Liver (tissue), 9 donors: Measurements from ENCODE around the gene PDE5A. TPM values are rescaled to one million over a fixed set of nuclear protein-coding genes. Genes with fewer than 3 reads are reported as not detected.

ENCODE experiments used
- DNase-seq: peaks from one replicate; pipeline ENCODE4 v3.0.0-alpha.2; 2017; ENCODE audit warnings: low spot score
- H3K27ac ChIP-seq, 2 donors: one replicate each; pipeline ENCODE4 v1.7.0; 2013; ENCODE audit warnings: inconsistent platforms in 2 of 2, low read length in 2 of 2, control low read depth in 1 of 2, low read depth in 1 of 2, mild to moderate bottlenecking in 1 of 2
- H3K27me3 ChIP-seq, 4 donors: one replicate each; pipeline versions ENCODE4 v1.6.1 to v1.7.0; 2013; ENCODE audit warnings: low read length in 3 of 4, inconsistent platforms in 1 of 4, mild to moderate bottlenecking in 1 of 4, moderate library complexity in 1 of 4; ENCODE audit not compliant: control insufficient read depth in 4 of 4, insufficient read depth in 4 of 4
- H3K36me3 ChIP-seq, 4 donors: one replicate each; pipeline versions ENCODE4 v1.6.1 to v1.7.0; 2013; ENCODE audit warnings: low read length in 3 of 4, mild to moderate bottlenecking in 3 of 4, low read depth in 1 of 4, moderate library complexity in 1 of 4; ENCODE audit not compliant: control insufficient read depth in 4 of 4, insufficient read depth in 3 of 4
- H3K4me1 ChIP-seq, 4 donors: one replicate each; pipeline versions ENCODE4 v1.6.1 to v1.7.0; 2013; ENCODE audit warnings: low read length in 3 of 4, mild to moderate bottlenecking in 3 of 4, moderate library complexity in 1 of 4; ENCODE audit not compliant: control insufficient read depth in 4 of 4, insufficient read depth in 4 of 4
- H3K4me3 ChIP-seq, 3 donors: one replicate each; pipeline versions ENCODE4 v1.6.1 to v1.7.0; 2013; ENCODE audit warnings: low read length in 3 of 3, control low read depth in 1 of 3, low read depth in 1 of 3, mild to moderate bottlenecking in 1 of 3
- H3K9ac ChIP-seq, 2 donors: one replicate each; pipeline ENCODE4 v1.7.0; 2013; ENCODE audit warnings: low read length in 2 of 2, mild to moderate bottlenecking in 2 of 2, moderate library complexity in 2 of 2, control low read depth in 1 of 2, low read depth in 1 of 2
- H3K9me3 ChIP-seq, 4 donors: one replicate each; pipeline versions ENCODE4 v1.6.1 to v1.7.0; 2013; ENCODE audit warnings: low read length in 3 of 4; ENCODE audit not compliant: control insufficient read depth in 4 of 4
- ATF3 ChIP-seq: IDR thresholded peaks from 2 replicates; pipeline ENCODE4 v1.6.1; 2016; ENCODE audit warnings: antibody characterized with exemption
- EGR1 ChIP-seq, 2 donors: IDR thresholded peaks; 2 replicates each; pipeline ENCODE4 v1.6.1; 2016 to 2018; ENCODE audit warnings: antibody characterized with exemption in 2 of 2, low read depth in 2 of 2
- FOXA1 ChIP-seq: IDR thresholded peaks from 2 replicates; pipeline ENCODE4 v1.6.1; 2016; ENCODE audit warnings: antibody characterized with exemption
- FOXA2 ChIP-seq: IDR thresholded peaks from 2 replicates; pipeline ENCODE4 v1.6.1; 2016; ENCODE audit warnings: antibody characterized with exemption
- GABPA ChIP-seq, 2 donors: IDR thresholded peaks in 1 of 2; conservative IDR thresholded peaks in 1 of 2; 2 replicates each; pipeline ENCODE4 v1.6.1; 2016; ENCODE audit warnings: antibody characterized with exemption in 2 of 2, mild to moderate bottlenecking in 1 of 2, moderate library complexity in 1 of 2
- JUND ChIP-seq, 2 donors: IDR thresholded peaks; 2 replicates each; pipeline ENCODE4 v1.6.1; 2016; ENCODE audit warnings: antibody characterized with exemption in 2 of 2
- MAX ChIP-seq: IDR thresholded peaks from 2 replicates; pipeline ENCODE4 v1.6.1; 2016; ENCODE audit warnings: antibody characterized with exemption
- NR2F2 ChIP-seq: IDR thresholded peaks from 2 replicates; pipeline ENCODE4 v1.6.1; 2016; ENCODE audit warnings: antibody characterized with exemption
- RAD21 ChIP-seq, 2 donors: IDR thresholded peaks; 2 replicates each; pipeline ENCODE4 v1.6.1; 2016; ENCODE audit warnings: antibody characterized with exemption in 2 of 2, mild to moderate bottlenecking in 2 of 2
- REST ChIP-seq: IDR thresholded peaks from 2 replicates; pipeline ENCODE4 v1.6.1; 2016; ENCODE audit warnings: antibody characterized with exemption, mild to moderate bottlenecking
- RXRA ChIP-seq, 2 donors: IDR thresholded peaks; 2 replicates each; pipeline ENCODE4 v1.6.1; 2017 to 2018; ENCODE audit warnings: antibody characterized with exemption in 2 of 2, mild to moderate bottlenecking in 1 of 2
- SP1 ChIP-seq: IDR thresholded peaks from 2 replicates; pipeline ENCODE4 v1.6.1; 2018; ENCODE audit warnings: antibody characterized with exemption, mild to moderate bottlenecking
- TAF1 ChIP-seq: conservative IDR thresholded peaks from 2 replicates; pipeline ENCODE4 v1.6.1; 2016; ENCODE audit warnings: antibody characterized with exemption, mild to moderate bottlenecking
- YY1 ChIP-seq: IDR thresholded peaks from 2 replicates; pipeline ENCODE4 v1.6.1; 2016; ENCODE audit warnings: antibody characterized with exemption, mild to moderate bottlenecking
- WGBS: extraction: QIAGEN DNeasy Blood & Tissue Kit; methylation state at CpG from one replicate; pipeline ENCODE4 v1.1.7; 2013; 5-methylcytosine and 5-hydroxymethylcytosine counted together
- polyA plus RNA-seq, 2 donors: library from polyadenylated mRNA; stranded (reverse) in 1 of 2; unstranded in 1 of 2; fragments of 200-250 nt in 1 of 2; fragments of >200 nt in 1 of 2; fragmentation: Nextera tagmentation in 1 of 2; extraction: Ambion mirVana in 1 of 2; gene quantifications; one replicate each; pipeline versions ENCODE4 v1.2.1 to v1.2.3, GENCODE V29; 2013 to 2015
- total RNA-seq, 2 donors: library from RNA; depleted of rRNA; stranded (reverse); fragments of >200 nt; gene quantifications; one replicate each; pipeline ENCODE4 v1.2.3, GENCODE V29; 2014
- TF ChIP-seq, protein P1 (sequence below): fragments of 150-350 bp; IDR thresholded peaks from 2 replicates; pipeline ENCODE4 v1.5.1; 2017; ENCODE audit warnings: improper control_type of control experiment, low read depth, low read length; ENCODE audit not compliant: missing input control
- TF ChIP-seq, protein P2 (sequence below): IDR thresholded peaks from 2 replicates; pipeline ENCODE4 v1.6.1; 2016; ENCODE audit warnings: antibody characterized with exemption
- donor health status: healthy.
- donor health status: healthy.
- donor health status: healthy.
- donor health status: healthy.
- donor health status: healthy.

The PDE5A gene
- total and polyA plus RNA-seq, 4 donors, result 0.61 to 3.8 (median 3.0) TPM

DNA sequence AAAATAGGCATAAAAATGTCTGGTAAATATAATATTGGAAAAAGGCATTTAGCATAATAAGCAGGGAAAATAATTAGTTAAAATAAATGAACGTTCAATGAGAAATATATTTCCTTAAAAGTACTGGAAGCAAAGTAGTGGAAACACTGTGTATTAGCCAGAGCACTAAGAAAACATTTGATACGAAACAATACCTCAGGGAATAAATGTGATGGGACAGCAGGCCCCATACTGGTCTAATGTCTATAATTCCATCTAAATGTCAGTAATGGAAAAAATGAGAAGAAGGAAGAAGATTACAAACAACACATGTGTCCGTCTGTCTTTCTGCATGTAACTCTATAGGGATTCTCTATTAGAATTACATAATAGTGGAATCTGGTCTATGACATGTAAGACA is 79.0 kb downstream of the PDE5A start:
- WGBS, result 83% methylated on average over 3 of the region's 3 CpGs
- Histone ChIP-seq H3K4me1 (no peaks in the 10 kb centered on the region), H3K36me3 (peaks cover 0 to 7% (median 0%) of the 10 kb centered on the region in 4 donors), H3K4me3 (no peak overlapping the region), H3K27ac (no peak overlapping the region), H3K9me3 (no peaks in the 10 kb centered on the region), H3K27me3 (no peaks in the 10 kb centered on the region), H3K9ac (no peak overlapping the region)
- DNase-seq, result no peak
- TF ChIP-seq YY1 (no peak), GABPA (IDR thresholded peaks at IDR 0.05 in 1 of 2, conservative IDR thresholded peaks at IDR 0.05 in 1 of 2) (no peak), RXRA (IDR thresholded peaks at IDR 0.05) (no peak), NR2F2 (no peak), SP1 (no peak), JUND (IDR thresholded peaks at IDR 0.05) (no peak), TAF1 (no peak)
- TF ChIP-seq, protein P1, sequence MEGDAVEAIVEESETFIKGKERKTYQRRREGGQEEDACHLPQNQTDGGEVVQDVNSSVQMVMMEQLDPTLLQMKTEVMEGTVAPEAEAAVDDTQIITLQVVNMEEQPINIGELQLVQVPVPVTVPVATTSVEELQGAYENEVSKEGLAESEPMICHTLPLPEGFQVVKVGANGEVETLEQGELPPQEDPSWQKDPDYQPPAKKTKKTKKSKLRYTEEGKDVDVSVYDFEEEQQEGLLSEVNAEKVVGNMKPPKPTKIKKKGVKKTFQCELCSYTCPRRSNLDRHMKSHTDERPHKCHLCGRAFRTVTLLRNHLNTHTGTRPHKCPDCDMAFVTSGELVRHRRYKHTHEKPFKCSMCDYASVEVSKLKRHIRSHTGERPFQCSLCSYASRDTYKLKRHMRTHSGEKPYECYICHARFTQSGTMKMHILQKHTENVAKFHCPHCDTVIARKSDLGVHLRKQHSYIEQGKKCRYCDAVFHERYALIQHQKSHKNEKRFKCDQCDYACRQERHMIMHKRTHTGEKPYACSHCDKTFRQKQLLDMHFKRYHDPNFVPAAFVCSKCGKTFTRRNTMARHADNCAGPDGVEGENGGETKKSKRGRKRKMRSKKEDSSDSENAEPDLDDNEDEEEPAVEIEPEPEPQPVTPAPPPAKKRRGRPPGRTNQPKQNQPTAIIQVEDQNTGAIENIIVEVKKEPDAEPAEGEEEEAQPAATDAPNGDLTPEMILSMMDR, result no peak

DNA sequence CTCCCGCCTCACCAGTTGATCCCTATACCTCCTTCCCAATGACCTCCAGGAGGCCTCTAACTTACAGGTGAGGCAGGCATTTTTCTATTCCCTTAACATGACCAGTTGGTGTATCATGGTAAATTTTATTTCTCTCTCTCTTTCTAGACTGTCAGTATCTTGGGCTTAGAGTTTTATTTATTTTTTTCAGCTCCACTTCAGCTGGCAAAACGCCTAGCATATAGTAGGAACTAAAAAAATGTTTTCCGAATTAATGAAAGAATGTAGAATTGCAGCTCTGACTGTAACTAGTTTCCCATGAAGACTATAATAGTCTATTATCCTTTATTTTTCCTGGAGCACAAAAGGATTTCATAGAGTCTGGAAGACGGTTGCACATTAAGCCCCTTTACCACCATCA is 84.8 kb downstream of the PDE5A start:
- no peaks in the 10 kb centered on the region for H3K4me1 ChIP-seq
- TF ChIP-seq EGR1 (IDR thresholded peaks at IDR 0.05; ENCODE audit: low read depth in 2 of 2) (no peak), TAF1 (no peak), MAX (no peak), FOXA2 (no peak), SP1 (no peak), NR2F2 (no peak), FOXA1 (no peak), YY1 (no peak), RAD21 (IDR thresholded peaks at IDR 0.05) (no peak), GABPA (IDR thresholded peaks at IDR 0.05 in 1 of 2, conservative IDR thresholded peaks at IDR 0.05 in 1 of 2) (no peak), REST (no peak), ATF3 (no peak), RXRA (IDR thresholded peaks at IDR 0.05) (no peak)
- TF ChIP-seq, protein P1, result no peak
- TF ChIP-seq, protein P2, sequence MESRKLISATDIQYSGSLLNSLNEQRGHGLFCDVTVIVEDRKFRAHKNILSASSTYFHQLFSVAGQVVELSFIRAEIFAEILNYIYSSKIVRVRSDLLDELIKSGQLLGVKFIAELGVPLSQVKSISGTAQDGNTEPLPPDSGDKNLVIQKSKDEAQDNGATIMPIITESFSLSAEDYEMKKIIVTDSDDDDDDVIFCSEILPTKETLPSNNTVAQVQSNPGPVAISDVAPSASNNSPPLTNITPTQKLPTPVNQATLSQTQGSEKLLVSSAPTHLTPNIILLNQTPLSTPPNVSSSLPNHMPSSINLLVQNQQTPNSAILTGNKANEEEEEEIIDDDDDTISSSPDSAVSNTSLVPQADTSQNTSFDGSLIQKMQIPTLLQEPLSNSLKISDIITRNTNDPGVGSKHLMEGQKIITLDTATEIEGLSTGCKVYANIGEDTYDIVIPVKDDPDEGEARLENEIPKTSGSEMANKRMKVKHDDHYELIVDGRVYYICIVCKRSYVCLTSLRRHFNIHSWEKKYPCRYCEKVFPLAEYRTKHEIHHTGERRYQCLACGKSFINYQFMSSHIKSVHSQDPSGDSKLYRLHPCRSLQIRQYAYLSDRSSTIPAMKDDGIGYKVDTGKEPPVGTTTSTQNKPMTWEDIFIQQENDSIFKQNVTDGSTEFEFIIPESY, result no peak
- H3K4me3 ChIP-seq, result no peak overlapping the region
- 90% methylated on average over 4 of the region's 4 CpGs for WGBS
- no peak overlapping the region for H3K9ac ChIP-seq
- no peaks in the 10 kb centered on the region for H3K9me3 ChIP-seq
- H3K36me3 ChIP-seq, result peaks cover 0 to 3% (median 0%) of the 10 kb centered on the region in 4 donors
- no peak overlapping the region for H3K27ac ChIP-seq
- no peak for DNase-seq
- H3K27me3 ChIP-seq, result no peaks in the 10 kb centered on the region
